ENCODE results near the gene ORAI3.

The ORAI3 gene

DNA sequence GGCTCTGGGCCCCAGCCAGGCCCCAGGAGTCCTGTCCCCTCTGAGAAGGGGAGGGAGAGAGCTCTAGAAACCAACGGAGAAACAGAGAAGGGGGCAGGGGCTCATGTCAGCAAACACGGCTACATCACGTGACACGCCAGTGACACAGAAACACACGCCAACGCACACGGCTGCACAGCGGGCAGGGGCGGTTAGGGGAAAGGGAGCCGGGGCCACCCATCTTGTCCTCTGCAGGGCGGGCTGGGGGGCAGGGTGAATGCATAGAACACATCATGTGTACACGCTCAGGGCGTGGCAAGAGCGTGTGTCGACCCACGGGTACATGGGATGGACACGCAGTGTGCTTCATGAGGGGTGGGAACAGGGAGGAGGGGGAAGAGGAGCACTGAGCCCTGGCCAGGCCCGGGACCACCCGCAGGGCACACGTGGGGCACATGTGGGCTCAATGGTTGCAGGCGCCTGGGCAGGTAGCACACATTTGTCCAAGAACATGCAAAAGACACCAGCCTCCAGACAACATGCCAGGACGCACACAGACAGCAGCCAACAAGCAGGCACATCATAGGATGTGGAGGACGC is 40.7 kb downstream of the ORAI3 start:
- Histone ChIP-seq H3K4me3 (replicated peaks; ENCODE audit: low read depth, low read length) (no peak overlapping the region), H3K36me3 (ENCODE audit: control insufficient read depth, insufficient read depth, low read length) (peaks cover 2% of the 10 kb centered on the region; the same call in 1 of the 2 replicates), H3K27me3 (replicated peaks; ENCODE audit: control insufficient read depth, insufficient read depth, low read length) (no peaks in the 10 kb centered on the region)
- DNase-seq (ENCODE audit: extremely low read depth, insufficient read length), result no peak
- TF ChIP-seq, protein P1, sequence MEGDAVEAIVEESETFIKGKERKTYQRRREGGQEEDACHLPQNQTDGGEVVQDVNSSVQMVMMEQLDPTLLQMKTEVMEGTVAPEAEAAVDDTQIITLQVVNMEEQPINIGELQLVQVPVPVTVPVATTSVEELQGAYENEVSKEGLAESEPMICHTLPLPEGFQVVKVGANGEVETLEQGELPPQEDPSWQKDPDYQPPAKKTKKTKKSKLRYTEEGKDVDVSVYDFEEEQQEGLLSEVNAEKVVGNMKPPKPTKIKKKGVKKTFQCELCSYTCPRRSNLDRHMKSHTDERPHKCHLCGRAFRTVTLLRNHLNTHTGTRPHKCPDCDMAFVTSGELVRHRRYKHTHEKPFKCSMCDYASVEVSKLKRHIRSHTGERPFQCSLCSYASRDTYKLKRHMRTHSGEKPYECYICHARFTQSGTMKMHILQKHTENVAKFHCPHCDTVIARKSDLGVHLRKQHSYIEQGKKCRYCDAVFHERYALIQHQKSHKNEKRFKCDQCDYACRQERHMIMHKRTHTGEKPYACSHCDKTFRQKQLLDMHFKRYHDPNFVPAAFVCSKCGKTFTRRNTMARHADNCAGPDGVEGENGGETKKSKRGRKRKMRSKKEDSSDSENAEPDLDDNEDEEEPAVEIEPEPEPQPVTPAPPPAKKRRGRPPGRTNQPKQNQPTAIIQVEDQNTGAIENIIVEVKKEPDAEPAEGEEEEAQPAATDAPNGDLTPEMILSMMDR (IDR thresholded peaks at IDR 0.05; ENCODE audit: insufficient read depth, low read length, poor library complexity, severe bottlenecking), result no peak

DNA sequence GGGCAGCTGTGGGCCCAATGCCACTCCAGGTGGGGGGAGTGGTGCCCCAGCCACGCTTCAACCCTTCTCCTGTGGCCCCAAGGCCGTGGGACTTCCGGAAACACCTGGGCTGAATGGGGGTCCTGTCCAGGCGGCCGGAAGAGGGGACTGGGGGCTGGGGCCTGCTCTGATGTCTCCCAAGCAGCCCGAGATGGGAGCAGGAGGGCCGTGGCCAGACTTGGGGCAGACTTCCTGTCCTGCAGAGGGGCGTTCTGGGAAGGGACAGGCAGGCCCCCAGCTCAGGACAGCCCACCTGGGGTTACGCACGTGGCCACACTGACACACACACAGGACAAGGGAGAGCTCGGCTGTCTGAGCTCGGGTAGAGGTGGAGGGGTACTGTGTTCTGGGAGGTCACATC is 41.2 kb downstream of the ORAI3 start:
- Histone ChIP-seq H3K36me3 (ENCODE audit: control insufficient read depth, insufficient read depth, low read length) (peaks cover 1% of the 10 kb centered on the region; the same call in 1 of the 2 replicates), H3K4me3 (replicated peaks; ENCODE audit: low read depth, low read length) (no peak overlapping the region), H3K27me3 (replicated peaks; ENCODE audit: control insufficient read depth, insufficient read depth, low read length) (no peaks in the 10 kb centered on the region)
- TF ChIP-seq, protein P1 (IDR thresholded peaks at IDR 0.05; ENCODE audit: insufficient read depth, low read length, poor library complexity, severe bottlenecking), result no peak
- DNase-seq (ENCODE audit: extremely low read depth, insufficient read length), result no peak

DNA sequence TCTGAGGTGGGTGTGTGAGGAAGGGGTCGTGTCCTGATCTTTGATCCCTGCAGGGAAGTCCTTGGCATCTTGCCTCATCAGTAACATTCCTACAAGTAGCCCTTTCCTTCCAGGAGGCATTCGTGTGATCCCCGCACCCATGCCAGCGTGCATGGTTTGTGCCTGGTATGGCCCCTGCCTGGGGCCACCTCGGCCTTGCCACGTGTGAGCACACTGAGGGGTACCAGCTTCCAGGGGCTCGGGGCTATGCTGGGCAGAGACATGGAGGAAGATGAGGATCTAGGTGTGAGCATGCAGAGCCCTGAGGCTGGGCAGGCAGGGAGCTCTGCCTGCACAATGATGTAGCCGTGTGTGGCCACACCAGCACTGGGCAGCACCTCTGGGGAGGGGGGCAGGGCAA is 42.2 kb downstream of the ORAI3 start:
- Histone ChIP-seq H3K27me3 (replicated peaks; ENCODE audit: control insufficient read depth, insufficient read depth, low read length) (no peaks in the 10 kb centered on the region), H3K4me3 (replicated peaks; ENCODE audit: low read depth, low read length) (no peak overlapping the region), H3K36me3 (ENCODE audit: control insufficient read depth, insufficient read depth, low read length) (no peaks in the 10 kb centered on the region)
- DNase-seq (ENCODE audit: extremely low read depth, insufficient read length), result no peak
- TF ChIP-seq, protein P1 (IDR thresholded peaks at IDR 0.05; ENCODE audit: insufficient read depth, low read length, poor library complexity, severe bottlenecking), result no peak

DNA sequence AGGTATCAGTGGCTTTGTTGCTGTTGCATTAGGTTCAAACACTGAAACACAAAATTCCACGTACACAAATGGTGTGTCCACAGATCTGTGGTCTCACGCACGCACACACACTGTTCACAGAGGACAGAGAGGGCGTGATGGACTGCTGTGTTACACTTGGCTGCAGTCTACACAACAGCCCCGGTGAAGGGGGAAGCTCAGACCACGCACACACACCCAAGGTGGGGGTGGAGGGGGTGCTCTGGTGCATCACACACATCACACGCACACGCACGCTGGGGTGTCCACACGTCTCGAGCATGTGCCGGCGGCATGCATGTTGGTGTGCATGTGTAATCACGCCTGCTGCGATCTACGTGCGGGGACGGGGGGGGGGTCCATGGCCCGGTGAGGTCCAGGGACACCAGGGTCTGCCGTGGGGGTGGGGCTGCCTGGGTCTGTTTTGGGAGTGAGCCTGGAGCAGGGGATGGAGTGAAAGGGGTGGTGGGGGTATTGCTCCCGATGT is 43.5 kb downstream of the ORAI3 start:
- no peak overlapping the region for H3K4me3 ChIP-seq (replicated peaks; ENCODE audit: low read depth, low read length)
- no peak for DNase-seq (ENCODE audit: extremely low read depth, insufficient read length)
- no peaks in the 10 kb centered on the region for H3K36me3 ChIP-seq (ENCODE audit: control insufficient read depth, insufficient read depth, low read length)
- TF ChIP-seq, protein P1 (IDR thresholded peaks at IDR 0.05; ENCODE audit: insufficient read depth, low read length, poor library complexity, severe bottlenecking), result no peak
- no peaks in the 10 kb centered on the region for H3K27me3 ChIP-seq (replicated peaks; ENCODE audit: control insufficient read depth, insufficient read depth, low read length)

DNA sequence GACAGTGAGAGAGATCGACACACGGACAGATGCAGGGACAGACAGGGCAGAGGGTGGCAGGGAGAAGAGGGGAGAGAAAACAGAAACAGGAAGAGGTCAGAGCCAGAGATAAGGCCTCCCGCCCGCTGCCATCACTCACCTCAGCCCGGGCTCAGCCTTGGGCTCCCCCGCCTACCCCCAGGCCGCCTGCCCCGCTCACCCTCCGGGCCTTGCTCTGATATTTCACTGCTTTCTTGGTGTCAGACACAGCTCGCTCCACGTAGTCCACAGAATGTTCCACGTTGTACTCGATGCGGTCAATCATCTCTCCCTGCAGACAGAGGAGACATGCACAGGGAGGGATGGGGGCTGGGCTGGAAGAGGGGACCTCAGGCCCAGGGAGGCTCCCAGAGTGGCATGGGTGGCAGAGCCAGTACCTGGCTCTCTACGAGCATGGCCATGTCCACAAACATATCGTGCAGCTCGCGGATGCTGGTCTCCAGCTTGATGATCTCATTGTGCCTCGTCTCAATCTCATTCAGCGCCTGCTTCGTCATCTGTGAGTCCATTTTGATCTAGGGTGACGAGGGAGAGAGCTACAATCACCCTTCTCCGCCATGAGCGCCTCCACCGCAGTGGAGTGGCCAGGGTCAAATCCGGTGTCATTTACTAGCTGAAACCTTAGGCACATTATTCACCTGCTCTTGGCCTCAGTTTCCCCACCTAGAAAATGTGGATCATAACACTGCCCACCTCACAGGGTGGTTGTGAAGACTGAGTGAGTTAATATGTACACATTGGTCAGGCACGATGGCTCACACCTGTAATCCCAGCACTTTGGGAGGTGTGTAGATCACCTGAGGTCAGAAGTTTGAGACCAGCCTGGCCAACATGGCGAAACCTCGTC is 44.3 kb downstream of the ORAI3 start:
- DNase-seq (ENCODE audit: extremely low read depth, insufficient read length), result no peak
- Histone ChIP-seq H3K27me3 (replicated peaks; ENCODE audit: control insufficient read depth, insufficient read depth, low read length) (no peaks in the 10 kb centered on the region), H3K4me3 (replicated peaks; ENCODE audit: low read depth, low read length) (no peak overlapping the region), H3K36me3 (ENCODE audit: control insufficient read depth, insufficient read depth, low read length) (no peaks in the 10 kb centered on the region)
- TF ChIP-seq, protein P1 (IDR thresholded peaks at IDR 0.05; ENCODE audit: insufficient read depth, low read length, poor library complexity, severe bottlenecking), result no peak

Data from GM06990 (cell line).